ENCODE measurements around the gene RNF213.

DNA sequence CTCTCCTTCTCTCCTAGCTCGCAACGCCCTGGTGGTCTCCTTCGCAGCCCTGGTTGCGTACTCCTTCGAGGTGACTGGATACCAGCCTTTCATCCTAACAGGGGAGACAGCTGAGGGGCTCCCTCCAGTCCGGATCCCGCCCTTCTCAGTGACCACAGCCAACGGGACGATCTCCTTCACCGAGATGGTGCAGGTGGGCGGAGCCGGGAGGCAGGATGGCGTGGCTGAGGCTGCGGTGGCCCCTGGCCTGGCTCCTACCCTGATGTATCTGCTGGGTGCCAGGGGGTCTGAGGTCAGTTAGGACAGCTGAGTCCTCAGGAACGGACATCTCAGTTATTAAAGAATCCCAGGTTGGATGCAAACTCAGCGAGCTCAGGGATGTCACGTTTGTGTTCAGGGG lies 23.7 kb upstream of the RNF213 start:
- TF ChIP-seq, protein P1, sequence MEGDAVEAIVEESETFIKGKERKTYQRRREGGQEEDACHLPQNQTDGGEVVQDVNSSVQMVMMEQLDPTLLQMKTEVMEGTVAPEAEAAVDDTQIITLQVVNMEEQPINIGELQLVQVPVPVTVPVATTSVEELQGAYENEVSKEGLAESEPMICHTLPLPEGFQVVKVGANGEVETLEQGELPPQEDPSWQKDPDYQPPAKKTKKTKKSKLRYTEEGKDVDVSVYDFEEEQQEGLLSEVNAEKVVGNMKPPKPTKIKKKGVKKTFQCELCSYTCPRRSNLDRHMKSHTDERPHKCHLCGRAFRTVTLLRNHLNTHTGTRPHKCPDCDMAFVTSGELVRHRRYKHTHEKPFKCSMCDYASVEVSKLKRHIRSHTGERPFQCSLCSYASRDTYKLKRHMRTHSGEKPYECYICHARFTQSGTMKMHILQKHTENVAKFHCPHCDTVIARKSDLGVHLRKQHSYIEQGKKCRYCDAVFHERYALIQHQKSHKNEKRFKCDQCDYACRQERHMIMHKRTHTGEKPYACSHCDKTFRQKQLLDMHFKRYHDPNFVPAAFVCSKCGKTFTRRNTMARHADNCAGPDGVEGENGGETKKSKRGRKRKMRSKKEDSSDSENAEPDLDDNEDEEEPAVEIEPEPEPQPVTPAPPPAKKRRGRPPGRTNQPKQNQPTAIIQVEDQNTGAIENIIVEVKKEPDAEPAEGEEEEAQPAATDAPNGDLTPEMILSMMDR (IDR thresholded peaks at IDR 0.05; ENCODE audit: low read length): no peak
- TF ChIP-seq EZH2 (IDR thresholded peaks at IDR 0.05; ENCODE audit: borderline replicate concordance, low read length): no peak
